K562 (cell line): Measurements from ENCODE around the gene CD46. TPM values are rescaled to one million over a fixed set of nuclear protein-coding genes. Genes with fewer than 3 reads are reported as not detected.

Experiments
- ARID1B ChIP-seq: fragments of 450-650 bp; IDR thresholded peaks from 2 replicates; pipeline ENCODE4 v1.6.1; 2016; ENCODE audit warnings: antibody characterized with exemption, mild to moderate bottlenecking, inconsistent platforms
- CBX3 ChIP-seq, 2 experiments: IDR thresholded peaks; 1 replicate in 1 of 2; 2 replicates in 1 of 2; pipeline ENCODE4 v1.6.1; 2012; ENCODE audit warnings: inconsistent platforms in 2 of 2, low read length in 2 of 2, borderline replicate concordance in 1 of 2, control low read depth in 1 of 2
- CHD1 ChIP-seq: fragments of 200-600 bp; sonication (generic); IDR thresholded peaks from one replicate; pipeline ENCODE4 v1.6.1; 2012; ENCODE audit warnings: mild to moderate bottlenecking, moderate library complexity, low read length, inconsistent platforms
- COPS2 ChIP-seq: fragments of 450-650 bp; conservative IDR thresholded peaks from 2 replicates; pipeline ENCODE4 v1.6.1; 2016; ENCODE audit warnings: mild to moderate bottlenecking, moderate library complexity
- E2F4 ChIP-seq: sonication (generic); formaldehyde crosslinking; IDR thresholded peaks from 2 replicates; pipeline ENCODE4 v1.8.0; 2022; ENCODE audit warnings: mild to moderate bottlenecking, low read depth, missing genetic modification reagents
- HMG20A ChIP-seq: fragments of 450-650 bp; formaldehyde crosslinking; conservative IDR thresholded peaks from 2 replicates; pipeline ENCODE4 v1.4.0; 2020; ENCODE audit warnings: mild to moderate bottlenecking, mixed read lengths
- PBX2 ChIP-seq, 2 experiments: IDR thresholded peaks in 1 of 2; conservative IDR thresholded peaks in 1 of 2; 2 replicates each; pipeline ENCODE4 v1.6.1; 2016; ENCODE audit warnings: low read depth in 2 of 2, mild to moderate bottlenecking in 1 of 2, missing compliant biosample characterization in 1 of 2, missing genetic modification characterization in 1 of 2, moderate library complexity in 1 of 2
- PRDM10 ChIP-seq: fragments of 450-650 bp; IDR thresholded peaks from 2 replicates; pipeline ENCODE4 v1.6.1; 2018; ENCODE audit not compliant: partially characterized antibody
- SIN3B ChIP-seq: fragments of 450-650 bp; IDR thresholded peaks from 2 replicates; pipeline ENCODE4 v1.6.1; 2017; ENCODE audit warnings: low read depth, mild to moderate bottlenecking, moderate library complexity
- ZNF280B ChIP-seq: fragments of 250-450 bp; sonication (Bioruptor Pico); IDR thresholded peaks from 2 replicates; pipeline ENCODE4 v1.5.1; 2021; ENCODE audit warnings: mild to moderate bottlenecking
- ZNF311 ChIP-seq: fragments of 250-450 bp; sonication (Bioruptor Pico); IDR thresholded peaks from 2 replicates; pipeline ENCODE4 v1.4.0; 2020; ENCODE audit warnings: mild to moderate bottlenecking, moderate library complexity
- polyA plus RNA-seq, 8 experiments: library from polyadenylated mRNA; depleted of rRNA in 4 of 8; stranded (reverse) in 5 of 8; unstranded in 3 of 8; fragments of >200 nt; fragmentation: Nextera tagmentation in 2 of 8; fragmentation: Illumina TruSeq in 1 of 8; extraction: Ambion mirVana in 2 of 8; extraction: Trizol in 1 of 8; gene quantifications; 2 replicates each; pipeline versions ENCODE4 v1.2.1 to v1.2.3, GENCODE V29; 2011 to 2014; ENCODE audit warnings: inconsistent platforms in 1 of 8, missing spikeins in 1 of 8
- total RNA-seq, 7 experiments: library from RNA; depleted of rRNA in 6 of 7; stranded (reverse); fragments of >200 nt in 6 of 7; fragmentation: Illumina TruSeq in 2 of 7; extraction: Trizol in 2 of 7; gene quantifications; 2 replicates each; pipeline versions ENCODE4 v1.2.1 to v1.2.3, GENCODE V29; 2011 to 2021; ENCODE audit warnings: low replicate concordance in 1 of 7
- TF ChIP-seq, protein P1 (sequence below): sonication (generic); formaldehyde crosslinking; IDR thresholded peaks from 2 replicates; pipeline ENCODE4 v1.8.0; 2022; ENCODE audit warnings: mild to moderate bottlenecking, missing genetic modification reagents
- TF ChIP-seq, protein P2 (sequence below): sonication (generic); formaldehyde crosslinking; IDR thresholded peaks from 2 replicates; pipeline ENCODE4 v1.8.0; 2022; ENCODE audit warnings: mild to moderate bottlenecking, missing genetic modification reagents, borderline replicate concordance

Gene CD46
- total and polyA plus RNA-seq, 9 of the 15 experiments (the other 6 are each of a cell fraction or from before 2014, with no cell fraction given) = 87.9 to 374 (median 156) TPM

DNA sequence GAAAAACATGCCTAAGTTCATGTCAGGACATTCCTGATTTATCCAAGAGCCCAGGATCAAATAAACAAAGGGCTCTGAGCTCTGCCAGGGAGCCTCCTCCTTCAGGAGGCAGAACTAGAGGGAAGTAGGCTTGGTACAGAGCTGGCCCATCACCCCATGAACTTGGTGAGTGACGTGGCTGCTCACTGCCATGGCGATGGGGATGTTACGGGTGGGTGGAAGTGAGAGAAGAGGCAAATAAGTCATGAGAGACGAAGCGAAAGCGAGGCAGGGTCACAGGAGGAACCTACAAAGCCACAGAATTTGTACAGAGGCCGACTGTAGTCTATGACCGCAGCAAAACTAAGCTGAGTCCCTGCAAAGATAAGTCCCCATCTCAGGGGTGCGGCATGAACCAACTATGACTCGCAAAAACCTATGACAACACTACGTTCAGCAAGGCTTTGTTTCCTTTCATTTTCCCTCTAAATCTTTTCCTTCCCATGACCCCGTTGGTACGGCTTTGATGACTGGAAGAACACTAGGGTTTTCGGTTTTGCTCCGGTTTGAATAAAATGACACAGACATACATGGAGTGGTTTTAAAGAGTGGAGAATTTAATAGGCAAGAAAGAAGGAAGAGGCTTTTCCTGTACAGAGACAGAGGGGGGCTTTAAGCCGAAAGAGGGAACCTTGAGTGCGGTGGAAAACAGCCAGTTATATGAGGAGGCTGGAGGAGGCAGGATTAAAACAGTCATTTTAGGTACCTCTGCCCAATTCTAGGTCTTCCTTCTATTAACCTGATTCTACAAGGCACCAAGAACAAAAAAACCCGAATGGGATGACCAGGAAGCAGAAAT is 74.1 kb downstream of the CD46 start (continued):
- TF ChIP-seq CBX3 (IDR thresholded peaks at IDR 0.05; ENCODE audit: borderline replicate concordance in 1 of 2, low read length in 2 of 2) = peak in 1 of 2 experiments; percentile 82; a peak in 1 of 3 replicates
- no peak for TF ChIP-seq SIN3B
- no peak for TF ChIP-seq ZNF311
- no peak for TF ChIP-seq CHD1
- TF ChIP-seq HMG20A (CRISPR knock-in tag) = no peak
- no peak for TF ChIP-seq PBX2 (CRISPR knock-in tag; IDR thresholded peaks at IDR 0.05; ENCODE audit: low read depth)
- peak; percentile 59; the same call in 1 of the 2 replicates for TF ChIP-seq PBX2 (tag; conservative IDR thresholded peaks at IDR 0.05; ENCODE audit: low read depth)
- TF ChIP-seq PRDM10 = peak; percentile 82
- TF ChIP-seq COPS2 = no peak
- TF ChIP-seq, protein P1, sequence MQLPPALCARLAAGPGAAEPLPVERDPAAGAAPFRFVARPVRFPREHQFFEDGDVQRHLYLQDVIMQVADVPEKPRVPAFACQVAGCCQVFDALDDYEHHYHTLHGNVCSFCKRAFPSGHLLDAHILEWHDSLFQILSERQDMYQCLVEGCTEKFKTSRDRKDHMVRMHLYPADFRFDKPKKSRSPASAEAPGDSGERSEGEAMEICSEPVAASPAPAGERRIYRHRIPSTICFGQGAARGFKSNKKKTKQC = no peak
- 0 out of 2 replicates have a peak, but pooled peaks have one; percentile 24 for TF ChIP-seq E2F4 (CRISPR knock-in tag)
- TF ChIP-seq, protein P2, sequence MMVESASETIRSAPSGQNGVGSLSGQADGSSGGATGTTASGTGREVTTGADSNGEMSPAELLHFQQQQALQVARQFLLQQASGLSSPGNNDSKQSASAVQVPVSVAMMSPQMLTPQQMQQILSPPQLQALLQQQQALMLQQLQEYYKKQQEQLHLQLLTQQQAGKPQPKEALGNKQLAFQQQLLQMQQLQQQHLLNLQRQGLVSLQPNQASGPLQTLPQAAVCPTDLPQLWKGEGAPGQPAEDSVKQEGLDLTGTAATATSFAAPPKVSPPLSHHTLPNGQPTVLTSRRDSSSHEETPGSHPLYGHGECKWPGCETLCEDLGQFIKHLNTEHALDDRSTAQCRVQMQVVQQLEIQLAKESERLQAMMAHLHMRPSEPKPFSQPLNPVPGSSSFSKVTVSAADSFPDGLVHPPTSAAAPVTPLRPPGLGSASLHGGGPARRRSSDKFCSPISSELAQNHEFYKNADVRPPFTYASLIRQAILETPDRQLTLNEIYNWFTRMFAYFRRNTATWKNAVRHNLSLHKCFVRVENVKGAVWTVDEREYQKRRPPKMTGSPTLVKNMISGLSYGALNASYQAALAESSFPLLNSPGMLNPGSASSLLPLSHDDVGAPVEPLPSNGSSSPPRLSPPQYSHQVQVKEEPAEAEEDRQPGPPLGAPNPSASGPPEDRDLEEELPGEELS (CRISPR knock-in tag) = 0 out of 2 replicates have a peak, but pooled peaks have one; percentile 57
- TF ChIP-seq ARID1B = peak; percentile 76
- no peak for TF ChIP-seq ZNF280B (CRISPR knock-in tag)
